Uterus (tissue), 4 donors: ENCODE results near the gene IGFBP1. TPM values are rescaled to one million over a fixed set of nuclear protein-coding genes. Genes with fewer than 3 reads are reported as not detected.

Source experiments
- DNase-seq, 2 donors: peaks; one replicate each; pipeline ENCODE4 v3.0.0-alpha.2; 2019 to 2020
- H3K27ac ChIP-seq, 2 donors: fragments of 200-600 bp; sonication (generic); 1 replicate in 1 of 2; 2 replicates in 1 of 2; pipeline ENCODE4 v1.5.1; 2016 to 2018
- H3K27me3 ChIP-seq, 2 donors: fragments of 200-600 bp; sonication (generic); one replicate each; pipeline ENCODE4 v1.5.1; 2018 to 2019; ENCODE audit warnings: control low read depth in 1 of 2
- H3K36me3 ChIP-seq, 2 donors: fragments of 200-600 bp; sonication (generic); one replicate each; pipeline ENCODE4 v1.5.1; 2019; ENCODE audit warnings: control low read depth in 1 of 2
- H3K4me1 ChIP-seq, 2 donors: fragments of 200-600 bp; sonication (generic); one replicate each; pipeline ENCODE4 v1.5.1; 2018 to 2019; ENCODE audit warnings: control low read depth in 1 of 2
- H3K4me3 ChIP-seq, 2 donors: fragments of 200-600 bp; sonication (generic); 1 replicate in 1 of 2; 2 replicates in 1 of 2; pipeline ENCODE4 v1.5.1; 2018 to 2019; ENCODE audit warnings: mild to moderate bottlenecking in 1 of 2
- H3K9me3 ChIP-seq, 2 donors: fragments of 200-600 bp; sonication (generic); one replicate each; pipeline ENCODE4 v1.5.1; 2019; ENCODE audit warnings: control low read depth in 1 of 2
- POLR2A ChIP-seq, 2 donors: fragments of 450-650 bp; IDR thresholded peaks; one replicate each; pipeline ENCODE4 v1.6.1; 2016; ENCODE audit warnings: antibody characterized with exemption in 2 of 2, mild to moderate bottlenecking in 1 of 2, moderate library complexity in 1 of 2
- intact Hi-C: fragments of 100-400 bp; cut with DNase I; formaldehyde crosslinking; loops from one replicate; pipeline ENCODE4 v1.15.1; 2023; ENCODE audit warnings: low total_unique reads
- total RNA-seq, 4 donors: library from RNA; depleted of rRNA in 3 of 4; stranded (reverse); fragments of >200 nt in 3 of 4; gene quantifications; one replicate each; pipeline versions ENCODE4 v1.1.0 to v1.2.4, GENCODE V29; 2014 to 2023
- TF ChIP-seq, protein P1 (sequence below), 4 experiments: fragments of 200-600 bp in 2 of 4; fragments of 450-650 bp in 2 of 4; sonication (generic) in 2 of 4; IDR thresholded peaks; one replicate each; pipeline ENCODE4 v1.5.1; 2016 to 2019; ENCODE audit warnings: antibody characterized with exemption in 4 of 4, mild to moderate bottlenecking in 2 of 4, moderate library complexity in 1 of 4
- donor health status: DM: yes; HTN: yes; CAD: no.

Gene IGFBP1
- total RNA-seq, 4 donors from 2014 or later, result 1.9 TPM; not detected in 3

DNA sequence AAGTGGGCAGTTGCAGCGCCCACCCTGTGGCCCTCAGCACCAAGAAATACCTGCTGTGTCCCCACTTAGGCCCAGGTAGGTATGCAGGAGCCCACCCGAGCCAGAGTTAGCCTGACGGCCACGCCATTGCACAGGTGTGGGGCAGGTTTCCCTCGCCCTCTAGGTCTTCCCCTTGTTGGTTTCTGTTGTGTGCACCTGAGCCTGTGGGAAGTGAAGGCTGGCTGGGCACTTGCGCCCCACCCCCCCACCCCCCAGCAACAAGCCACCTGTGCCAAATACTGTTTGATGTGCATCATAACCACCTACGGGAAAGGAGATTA is 15.3 kb upstream of the IGFBP1 start, which contains the start of gene CCDC201:
CCDC201 (minus strand) TSS at position 48 of the 320 bp plus-strand sequence. CDS start 75 bp downstream, outside the sequence.
- intact Hi-C loops, result no loop called here
- Histone ChIP-seq H3K27me3 (no peaks in the 10 kb centered on the region), H3K4me1 (no peaks in the 10 kb centered on the region), H3K9me3 (no peaks in the 10 kb centered on the region), H3K36me3 (no peaks in the 10 kb centered on the region), H3K27ac (no peak within 1 kb of the TSS), H3K4me3 (no peak within 1 kb of the TSS)
- TF ChIP-seq POLR2A (IDR thresholded peaks at IDR 0.05), result no peak
- TF ChIP-seq, protein P1, sequence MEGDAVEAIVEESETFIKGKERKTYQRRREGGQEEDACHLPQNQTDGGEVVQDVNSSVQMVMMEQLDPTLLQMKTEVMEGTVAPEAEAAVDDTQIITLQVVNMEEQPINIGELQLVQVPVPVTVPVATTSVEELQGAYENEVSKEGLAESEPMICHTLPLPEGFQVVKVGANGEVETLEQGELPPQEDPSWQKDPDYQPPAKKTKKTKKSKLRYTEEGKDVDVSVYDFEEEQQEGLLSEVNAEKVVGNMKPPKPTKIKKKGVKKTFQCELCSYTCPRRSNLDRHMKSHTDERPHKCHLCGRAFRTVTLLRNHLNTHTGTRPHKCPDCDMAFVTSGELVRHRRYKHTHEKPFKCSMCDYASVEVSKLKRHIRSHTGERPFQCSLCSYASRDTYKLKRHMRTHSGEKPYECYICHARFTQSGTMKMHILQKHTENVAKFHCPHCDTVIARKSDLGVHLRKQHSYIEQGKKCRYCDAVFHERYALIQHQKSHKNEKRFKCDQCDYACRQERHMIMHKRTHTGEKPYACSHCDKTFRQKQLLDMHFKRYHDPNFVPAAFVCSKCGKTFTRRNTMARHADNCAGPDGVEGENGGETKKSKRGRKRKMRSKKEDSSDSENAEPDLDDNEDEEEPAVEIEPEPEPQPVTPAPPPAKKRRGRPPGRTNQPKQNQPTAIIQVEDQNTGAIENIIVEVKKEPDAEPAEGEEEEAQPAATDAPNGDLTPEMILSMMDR (IDR thresholded peaks at IDR 0.05), result no peak
- no peak for DNase-seq

DNA sequence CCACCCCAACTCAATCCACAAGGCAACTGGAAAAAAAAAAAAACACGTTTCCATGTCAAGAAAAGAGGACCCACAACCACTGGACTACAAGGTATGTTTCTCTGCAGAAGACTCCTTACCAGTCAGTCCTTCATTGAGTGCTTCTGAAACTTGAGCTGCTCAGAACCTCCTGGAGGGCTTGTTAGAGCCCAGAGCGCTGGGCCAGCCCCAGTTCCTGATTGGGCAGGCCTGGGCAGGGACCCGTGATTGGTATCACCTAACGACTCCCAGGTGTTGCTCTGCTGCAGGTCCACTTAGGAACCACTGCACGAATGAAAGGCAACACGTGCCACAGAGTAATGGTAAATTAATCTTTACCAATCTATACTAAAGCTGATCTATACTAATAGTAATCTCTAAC is 14.9 kb upstream of the IGFBP1 start:
- no peaks in the 10 kb centered on the region for H3K36me3 ChIP-seq
- no peak for DNase-seq
- intact Hi-C loops, result no loop called here
- TF ChIP-seq, protein P1 (IDR thresholded peaks at IDR 0.05), result no peak
- TF ChIP-seq POLR2A (IDR thresholded peaks at IDR 0.05), result no peak
- no peak overlapping the region for H3K27ac ChIP-seq
- no peak overlapping the region for H3K4me3 ChIP-seq
- no peaks in the 10 kb centered on the region for H3K27me3 ChIP-seq
- H3K9me3 ChIP-seq, result peaks cover 0 to 1% of the 10 kb centered on the region in 2 donors
- H3K4me1 ChIP-seq, result no peaks in the 10 kb centered on the region

DNA sequence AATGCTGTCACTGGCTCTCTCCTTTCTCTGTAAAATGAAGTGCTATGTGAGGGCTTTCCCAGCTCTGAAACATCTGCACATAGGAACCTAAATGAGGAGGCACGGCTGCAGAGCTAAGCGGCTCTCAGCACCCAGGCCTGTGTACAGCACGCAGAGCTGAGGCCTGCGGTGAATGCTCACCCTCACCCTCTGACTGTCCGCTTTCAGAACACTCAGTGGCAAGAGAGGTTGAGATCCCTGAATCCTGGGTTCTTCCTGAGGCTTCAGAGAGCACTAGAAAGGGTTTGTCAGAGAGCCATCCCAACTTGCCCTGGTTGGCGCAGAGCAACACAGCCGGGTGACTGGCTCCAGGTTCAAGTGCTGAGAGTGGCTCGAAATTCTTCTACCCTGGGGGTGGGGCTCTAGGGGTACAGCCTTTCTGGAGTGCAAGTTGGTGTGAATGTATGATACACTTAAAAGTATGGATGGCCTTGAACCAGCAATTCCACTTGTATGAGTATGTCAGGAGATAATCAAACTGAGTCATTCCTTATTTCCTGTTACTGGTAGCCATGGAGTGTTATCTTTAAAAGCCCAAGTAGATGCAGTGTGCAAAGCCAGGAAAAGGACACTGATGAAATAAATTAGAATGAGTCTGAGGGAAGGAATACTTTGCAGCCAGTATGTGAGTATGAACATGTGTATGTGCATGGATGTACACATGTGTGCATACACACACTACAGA is 13.7 kb upstream of the IGFBP1 start:
- no peak for DNase-seq
- Histone ChIP-seq H3K27ac (no peak overlapping the region), H3K9me3 (peaks cover 0 to 6% of the 10 kb centered on the region in 2 donors), H3K27me3 (no peaks in the 10 kb centered on the region), H3K36me3 (no peaks in the 10 kb centered on the region), H3K4me3 (no peak overlapping the region), H3K4me1 (no peaks in the 10 kb centered on the region)
- TF ChIP-seq POLR2A (IDR thresholded peaks at IDR 0.05), result no peak
- TF ChIP-seq, protein P1 (IDR thresholded peaks at IDR 0.05), result no peak
- intact Hi-C loops, result no loop called here

DNA sequence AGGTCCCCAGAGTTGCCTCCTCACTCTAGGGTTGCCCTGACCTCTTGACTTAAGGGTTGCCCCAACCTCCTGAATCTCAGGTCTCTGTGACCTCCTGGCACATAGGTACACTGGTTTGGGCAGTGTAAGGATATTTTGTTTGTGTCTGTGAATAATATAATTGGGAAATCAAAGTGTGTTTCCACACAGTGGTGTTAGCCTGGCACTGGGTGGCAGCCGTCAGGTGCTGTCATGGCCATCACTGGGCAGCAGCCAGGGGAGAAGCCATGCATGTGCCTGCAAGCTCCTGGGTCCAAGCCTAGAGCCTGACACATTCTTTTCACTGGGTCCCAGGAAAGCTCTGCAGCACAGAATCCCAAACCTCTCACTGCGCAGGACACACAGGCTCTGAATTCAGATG is 11.8 kb upstream of the IGFBP1 start:
- intact Hi-C loops, result no loop called here
- H3K9me3 ChIP-seq, result peaks cover 0 to 6% of the 10 kb centered on the region in 2 donors
- no peak for TF ChIP-seq POLR2A (IDR thresholded peaks at IDR 0.05)
- TF ChIP-seq, protein P1 (IDR thresholded peaks at IDR 0.05), result no peak

DNA sequence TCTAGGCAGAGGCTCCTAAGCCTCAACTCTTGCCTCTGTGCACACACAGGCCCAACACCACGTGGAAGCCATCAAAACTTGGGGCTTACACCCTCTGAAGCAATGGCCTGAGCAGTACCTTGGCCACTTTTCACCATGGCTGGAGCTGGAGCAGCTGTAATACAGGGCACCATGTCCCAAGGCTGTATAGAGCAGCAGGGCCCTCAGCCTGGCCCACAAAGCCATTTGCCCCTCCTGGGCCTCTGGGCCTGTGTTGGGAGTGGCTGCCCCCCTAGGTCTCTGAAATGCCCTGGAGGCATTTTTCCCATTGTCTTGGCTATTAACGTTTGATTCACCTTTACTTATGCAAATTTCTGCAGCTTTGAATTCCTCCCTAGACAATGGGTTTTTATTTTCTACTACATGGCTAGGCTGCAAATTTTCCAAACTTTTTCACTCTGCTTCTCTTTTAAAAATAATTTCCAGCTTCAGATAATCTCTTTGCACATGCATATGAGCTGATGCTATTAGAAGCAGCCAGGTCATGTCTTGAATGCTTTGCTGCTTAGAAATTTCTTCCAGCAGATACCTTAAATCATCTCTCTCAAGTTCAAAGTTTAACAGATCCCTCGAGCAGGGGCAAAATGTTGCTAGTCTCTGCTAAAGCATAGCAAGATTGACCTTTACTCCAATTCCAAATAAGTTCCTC is 9.7 kb upstream of the IGFBP1 start:
- TF ChIP-seq, protein P1 (IDR thresholded peaks at IDR 0.05), result no peak
- no peak for TF ChIP-seq POLR2A (IDR thresholded peaks at IDR 0.05)
- Histone ChIP-seq H3K9me3 (peaks cover 0 to 6% of the 10 kb centered on the region in 2 donors), H3K27ac (no peak overlapping the region), H3K4me3 (no peak overlapping the region), H3K27me3 (no peaks in the 10 kb centered on the region), H3K36me3 (no peaks in the 10 kb centered on the region), H3K4me1 (no peaks in the 10 kb centered on the region)
- intact Hi-C loops, result no loop called here
- DNase-seq, result no peak

More for the DNA sequence above, 11.8 kb upstream of the IGFBP1 start:
- H3K27ac ChIP-seq, result no peak overlapping the region
- no peaks in the 10 kb centered on the region for H3K4me1 ChIP-seq
- H3K4me3 ChIP-seq, result no peak overlapping the region
- DNase-seq, result no peak
- H3K27me3 ChIP-seq, result no peaks in the 10 kb centered on the region
- no peaks in the 10 kb centered on the region for H3K36me3 ChIP-seq
